Suprapubic skin (tissue), 3 donors: ENCODE measurements around the gene CCDC106.

Experiments
- POLR2A ChIP-seq, 2 donors: fragments of 450-650 bp; IDR thresholded peaks; one replicate each; pipeline ENCODE4 v1.6.1; 2017; ENCODE audit warnings: antibody characterized with exemption in 2 of 2, mild to moderate bottlenecking in 2 of 2, moderate library complexity in 2 of 2
- TF ChIP-seq, protein P1 (sequence below), 2 donors: fragments of 200-600 bp in 1 of 2; fragments of 450-650 bp in 1 of 2; sonication (generic) in 1 of 2; IDR thresholded peaks; one replicate each; pipeline ENCODE4 v1.5.1; 2016 to 2019; ENCODE audit warnings: antibody characterized with exemption in 2 of 2, mild to moderate bottlenecking in 1 of 2, moderate library complexity in 1 of 2

DNA sequence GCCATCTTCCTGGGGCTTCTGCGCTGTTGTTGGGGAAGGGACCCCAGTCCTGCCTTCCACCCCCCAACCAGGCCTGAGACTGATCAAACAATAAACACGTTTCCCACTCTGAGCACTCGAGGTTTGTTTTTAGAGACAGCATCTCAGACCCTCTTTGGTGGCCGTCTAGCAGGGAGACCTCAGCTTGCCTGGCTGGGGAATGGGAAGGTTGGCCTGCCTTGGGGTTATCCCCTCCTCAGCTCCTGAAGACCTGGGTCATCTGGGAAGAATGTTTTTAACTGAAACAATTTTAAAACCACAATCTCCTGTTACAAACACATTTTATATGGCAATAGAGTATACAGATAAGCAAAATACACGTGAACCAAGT lies 2.5 kb upstream of the CCDC106 start:
- TF ChIP-seq POLR2A (IDR thresholded peaks at IDR 0.05) = no peak
- TF ChIP-seq, protein P1, sequence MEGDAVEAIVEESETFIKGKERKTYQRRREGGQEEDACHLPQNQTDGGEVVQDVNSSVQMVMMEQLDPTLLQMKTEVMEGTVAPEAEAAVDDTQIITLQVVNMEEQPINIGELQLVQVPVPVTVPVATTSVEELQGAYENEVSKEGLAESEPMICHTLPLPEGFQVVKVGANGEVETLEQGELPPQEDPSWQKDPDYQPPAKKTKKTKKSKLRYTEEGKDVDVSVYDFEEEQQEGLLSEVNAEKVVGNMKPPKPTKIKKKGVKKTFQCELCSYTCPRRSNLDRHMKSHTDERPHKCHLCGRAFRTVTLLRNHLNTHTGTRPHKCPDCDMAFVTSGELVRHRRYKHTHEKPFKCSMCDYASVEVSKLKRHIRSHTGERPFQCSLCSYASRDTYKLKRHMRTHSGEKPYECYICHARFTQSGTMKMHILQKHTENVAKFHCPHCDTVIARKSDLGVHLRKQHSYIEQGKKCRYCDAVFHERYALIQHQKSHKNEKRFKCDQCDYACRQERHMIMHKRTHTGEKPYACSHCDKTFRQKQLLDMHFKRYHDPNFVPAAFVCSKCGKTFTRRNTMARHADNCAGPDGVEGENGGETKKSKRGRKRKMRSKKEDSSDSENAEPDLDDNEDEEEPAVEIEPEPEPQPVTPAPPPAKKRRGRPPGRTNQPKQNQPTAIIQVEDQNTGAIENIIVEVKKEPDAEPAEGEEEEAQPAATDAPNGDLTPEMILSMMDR (IDR thresholded peaks at IDR 0.05) = no peak
